Measurements from ENCODE around the gene REL. TPM values are rescaled to one million over a fixed set of nuclear protein-coding genes. Genes with fewer than 3 reads are reported as not detected.
"Not testable (repeated sequence)": the region's sequence is repeated elsewhere in the genome, so short reads cannot be mapped to it uniquely, and the experiment has no call there.

Gene REL
- total and polyA plus RNA-seq, 7 donors = 1.2 to 14.7 (median 11.0) TPM

DNA sequence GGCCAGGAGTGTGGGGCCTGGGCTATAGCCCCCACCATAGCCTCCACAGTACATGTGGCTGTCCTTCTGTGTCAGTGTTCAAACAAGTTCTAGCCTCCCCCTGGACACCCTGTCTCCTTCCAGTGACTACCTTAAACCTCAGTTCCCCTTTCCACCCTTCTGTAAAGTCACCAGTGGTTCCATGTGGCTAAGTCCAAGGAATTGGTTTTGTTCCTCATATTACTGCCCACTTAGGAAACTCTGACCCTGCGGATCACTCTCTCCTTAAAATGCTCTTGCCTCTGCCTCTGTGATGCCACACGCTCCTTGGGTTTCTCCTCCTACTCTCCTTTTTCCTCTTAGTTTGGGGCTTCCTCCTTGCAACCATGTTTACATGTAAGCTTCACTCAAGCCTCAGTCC is 27.8 kb upstream of the REL start:
- TF ChIP-seq POLR2A (IDR thresholded peaks at IDR 0.05) (no peak), EP300 (IDR thresholded peaks at IDR 0.05) (no peak), POLR2AphosphoS5 (IDR thresholded peaks at IDR 0.05) (no peak)
- TF ChIP-seq, protein P1, sequence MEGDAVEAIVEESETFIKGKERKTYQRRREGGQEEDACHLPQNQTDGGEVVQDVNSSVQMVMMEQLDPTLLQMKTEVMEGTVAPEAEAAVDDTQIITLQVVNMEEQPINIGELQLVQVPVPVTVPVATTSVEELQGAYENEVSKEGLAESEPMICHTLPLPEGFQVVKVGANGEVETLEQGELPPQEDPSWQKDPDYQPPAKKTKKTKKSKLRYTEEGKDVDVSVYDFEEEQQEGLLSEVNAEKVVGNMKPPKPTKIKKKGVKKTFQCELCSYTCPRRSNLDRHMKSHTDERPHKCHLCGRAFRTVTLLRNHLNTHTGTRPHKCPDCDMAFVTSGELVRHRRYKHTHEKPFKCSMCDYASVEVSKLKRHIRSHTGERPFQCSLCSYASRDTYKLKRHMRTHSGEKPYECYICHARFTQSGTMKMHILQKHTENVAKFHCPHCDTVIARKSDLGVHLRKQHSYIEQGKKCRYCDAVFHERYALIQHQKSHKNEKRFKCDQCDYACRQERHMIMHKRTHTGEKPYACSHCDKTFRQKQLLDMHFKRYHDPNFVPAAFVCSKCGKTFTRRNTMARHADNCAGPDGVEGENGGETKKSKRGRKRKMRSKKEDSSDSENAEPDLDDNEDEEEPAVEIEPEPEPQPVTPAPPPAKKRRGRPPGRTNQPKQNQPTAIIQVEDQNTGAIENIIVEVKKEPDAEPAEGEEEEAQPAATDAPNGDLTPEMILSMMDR (IDR thresholded peaks at IDR 0.05) = no peak
- H3K9me3 ChIP-seq = no peaks in the 10 kb centered on the region

GRCh38 chr2:60855989-60856669 is 25.2 kb upstream of the REL start:
- 47 to 66% methylated on average over 5 of the region's 5 CpGs for WGBS, 2 donors
- H3K4me3 ChIP-seq = no peak overlapping the region

More for the DNA sequence above, 27.8 kb upstream of the REL start:
- Histone ChIP-seq H3K27ac (no peak overlapping the region), H3K27me3 (no peaks in the 10 kb centered on the region), H3K4me1 (no peaks in the 10 kb centered on the region), H3K36me3 (no peaks in the 10 kb centered on the region), H3K4me3 (no peak overlapping the region)
- no peak for DNase-seq
- intact Hi-C loops (cut with DNase I) = no loop called here
- WGBS, 2 donors = 88 to 93% methylated on average over 2 of the region's 2 CpGs

DNA sequence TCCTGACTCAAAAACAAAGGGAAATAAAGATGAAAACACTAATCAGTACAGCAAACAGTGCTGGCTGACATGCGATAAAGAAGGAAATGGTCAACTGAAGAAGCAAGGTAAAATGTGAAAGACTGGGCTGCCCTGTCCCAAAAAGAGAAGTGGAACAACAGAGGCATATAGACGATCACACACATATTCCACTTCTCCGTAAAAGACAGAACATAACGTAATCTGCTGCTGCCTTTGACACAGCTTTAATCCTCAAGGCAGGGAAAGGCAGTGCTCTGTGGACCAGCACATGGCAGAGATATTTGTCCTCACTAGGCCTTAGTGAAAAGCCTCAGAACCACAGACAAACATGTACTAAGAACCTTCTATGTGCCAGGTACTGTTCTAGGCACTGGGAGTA is 24.3 kb upstream of the REL start:
- Histone ChIP-seq H3K27ac (no peak overlapping the region), H3K4me3 (no peak overlapping the region), H3K36me3 (no peaks in the 10 kb centered on the region), H3K4me1 (no peaks in the 10 kb centered on the region), H3K9me3 (no peaks in the 10 kb centered on the region), H3K27me3 (no peaks in the 10 kb centered on the region)
- 86 to 93% methylated on average over 4 of the region's 4 CpGs for WGBS, 2 donors
- DNase-seq = no peak
- no peak for TF ChIP-seq POLR2A (IDR thresholded peaks at IDR 0.05)
- intact Hi-C loops (cut with DNase I) = no loop called here

More at GRCh38 chr2:60855989-60856669, 25.2 kb upstream of the REL start:
- H3K27ac ChIP-seq = no peak overlapping the region
- H3K4me1 ChIP-seq = no peaks in the 10 kb centered on the region
- H3K27me3 ChIP-seq = no peaks in the 10 kb centered on the region
- intact Hi-C loops (cut with DNase I) = no loop called here
- H3K36me3 ChIP-seq = no peaks in the 10 kb centered on the region
- no peak for DNase-seq
- no peak for TF ChIP-seq POLR2AphosphoS5 (IDR thresholded peaks at IDR 0.05)
- TF ChIP-seq POLR2A (IDR thresholded peaks at IDR 0.05) = no peak
- TF ChIP-seq, protein P1 (IDR thresholded peaks at IDR 0.05) = no peak
- no peak for TF ChIP-seq EP300 (IDR thresholded peaks at IDR 0.05)
- no peaks in the 10 kb centered on the region for H3K9me3 ChIP-seq

DNA sequence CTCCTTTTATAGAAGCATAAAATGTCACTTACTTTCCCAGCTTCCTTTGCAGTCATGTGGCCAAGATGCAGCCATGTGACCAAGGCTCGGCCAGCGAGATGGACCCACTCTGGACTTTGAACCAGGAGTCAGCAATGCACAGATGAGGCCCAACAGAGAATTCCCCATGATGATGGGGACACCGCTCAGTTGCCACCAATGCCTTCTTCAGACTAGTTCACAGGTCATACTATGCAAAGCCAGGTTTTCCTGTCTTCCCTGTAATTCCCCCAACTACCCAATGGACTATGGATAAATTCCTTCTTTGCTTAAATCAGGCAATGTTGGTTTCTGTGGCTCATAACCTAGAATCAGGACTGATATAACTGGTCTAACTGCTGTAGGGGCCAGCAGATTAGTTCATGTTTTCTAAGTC is 22.5 kb upstream of the REL start:
- no peak for DNase-seq
- 91 to 96% methylated on average over 3 of the region's 3 CpGs for WGBS, 2 donors
- H3K27me3 ChIP-seq = no peaks in the 10 kb centered on the region
- no peak overlapping the region for H3K27ac ChIP-seq
- no peaks in the 10 kb centered on the region for H3K4me1 ChIP-seq
- TF ChIP-seq, protein P1 (IDR thresholded peaks at IDR 0.05) = no peak
- TF ChIP-seq POLR2AphosphoS5 (IDR thresholded peaks at IDR 0.05) (no peak), POLR2A (IDR thresholded peaks at IDR 0.05) (no peak)
- no peaks in the 10 kb centered on the region for H3K36me3 ChIP-seq
- no peak overlapping the region for H3K4me3 ChIP-seq
- no peaks in the 10 kb centered on the region for H3K9me3 ChIP-seq
- intact Hi-C loops (cut with DNase I) = no loop called here

GRCh38 chr2:60861736-60862135 is 19.6 kb upstream of the REL start:
- TF ChIP-seq EP300 (IDR thresholded peaks at IDR 0.05) = no peak
- Histone ChIP-seq H3K4me1 (no peaks in the 10 kb centered on the region), H3K27me3 (no peaks in the 10 kb centered on the region), H3K4me3 (no peak overlapping the region), H3K36me3 (no peaks in the 10 kb centered on the region), H3K27ac (no peak overlapping the region), H3K9me3 (no peaks in the 10 kb centered on the region)
- DNase-seq = no peak
- 82 to 85% methylated on average over 5 of the region's 5 CpGs for WGBS, 2 donors
- intact Hi-C loops (cut with DNase I) = no loop called here

GRCh38 chr2:60862642-60863041 is 18.7 kb upstream of the REL start:
- WGBS, 2 donors = 92 to 97% methylated on average over 1 of the region's 1 CpG
- Histone ChIP-seq H3K9me3 (no peaks in the 10 kb centered on the region), H3K4me1 (no peaks in the 10 kb centered on the region), H3K4me3 (no peak overlapping the region), H3K27ac (no peak overlapping the region), H3K36me3 (no peaks in the 10 kb centered on the region), H3K27me3 (no peaks in the 10 kb centered on the region)
- intact Hi-C loops (cut with DNase I) = no loop called here
- TF ChIP-seq POLR2AphosphoS5 (IDR thresholded peaks at IDR 0.05) (no peak), POLR2A (IDR thresholded peaks at IDR 0.05) (no peak), EP300 (IDR thresholded peaks at IDR 0.05) (no peak)
- TF ChIP-seq, protein P1 (IDR thresholded peaks at IDR 0.05) = no peak
- no peak for DNase-seq

GRCh38 chr2:60865361-60865760 is 16.0 kb upstream of the REL start:
- H3K4me1 ChIP-seq; DNase-seq; H3K4me3 ChIP-seq; H3K36me3 ChIP-seq; H3K27ac ChIP-seq; intact Hi-C loops (cut with DNase I); H3K9me3 ChIP-seq; H3K27me3 ChIP-seq: not testable (repeated sequence)
- 71 to 79% methylated on average over 3 of the region's 3 CpGs for WGBS, 2 donors

Data from sigmoid colon (tissue), 7 donors.